Esophagus squamous epithelium (tissue), 5 donors: ENCODE results near the gene AKT2. TPM values are rescaled to one million over a fixed set of nuclear protein-coding genes. Genes with fewer than 3 reads are reported as not detected.
A peak's percentile ranks its signal among the peaks of the same experiment; 100 is the strongest.

ENCODE experiments used
- DNase-seq: peaks from one replicate; lab custom pipeline; 2025; lab: John Stamatoyannopoulos, UW
- H3K27ac ChIP-seq, 4 donors: fragments of 200-600 bp; sonication (generic); one replicate each; pipeline ENCODE4 v1.5.1; 2016 to 2019; ENCODE audit warnings: mild to moderate bottlenecking in 1 of 4
- H3K27me3 ChIP-seq, 4 donors: fragments of 200-600 bp; sonication (generic); 1 replicate in 3 of 4; 2 replicates in 1 of 4; pipeline versions ENCODE4 v1.5.1 to v1.6.0; 2017 to 2021; ENCODE audit warnings: antibody characterized with exemption in 1 of 4
- H3K36me3 ChIP-seq, 3 donors: fragments of 200-600 bp; sonication (generic); one replicate each; pipeline ENCODE4 v1.5.1; 2016 to 2019
- H3K4me1 ChIP-seq, 3 donors: fragments of 200-600 bp; sonication (generic); one replicate each; pipeline ENCODE4 v1.5.1; 2017 to 2019
- H3K4me3 ChIP-seq, 4 donors: fragments of 200-600 bp; sonication (generic); 1 replicate in 3 of 4; 2 replicates in 1 of 4; pipeline ENCODE4 v1.5.1; 2016 to 2019; ENCODE audit warnings: mild to moderate bottlenecking in 2 of 4, moderate library complexity in 1 of 4
- H3K9me3 ChIP-seq, 3 donors: fragments of 200-600 bp; sonication (generic); one replicate each; pipeline ENCODE4 v1.5.1; 2016 to 2019
- POLR2A ChIP-seq, 4 donors: fragments of 450-650 bp; IDR thresholded peaks; one replicate each; pipeline ENCODE4 v1.6.1; 2017; ENCODE audit warnings: antibody characterized with exemption in 4 of 4, mild to moderate bottlenecking in 4 of 4, moderate library complexity in 3 of 4
- WGBS, 2 donors: methylation state at CpG; one replicate each; pipeline ENCODE4 v1.1.5; 2018; 5-methylcytosine and 5-hydroxymethylcytosine counted together
- intact Hi-C: fragments of 100-400 bp; cut with DNase I; formaldehyde crosslinking; loops from one replicate; pipeline ENCODE4 v1.15.0; 2022
- total RNA-seq, 4 donors: library from RNA; depleted of rRNA; stranded (reverse); fragments of >200 nt; gene quantifications; one replicate each; pipeline ENCODE4 v1.1.0, GENCODE V29; 2016
- TF ChIP-seq, protein P1 (sequence below), 6 experiments: fragments of 450-650 bp in 4 of 6; fragments of 200-600 bp in 2 of 6; sonication (generic) in 2 of 6; IDR thresholded peaks; one replicate each; pipeline ENCODE4 v1.5.1; 2016 to 2019; ENCODE audit warnings: antibody characterized with exemption in 6 of 6, mild to moderate bottlenecking in 4 of 6, moderate library complexity in 4 of 6
- donor health status: DM: yes; HTN: yes; CAD: no.

AKT2 gene
- total RNA-seq, 4 donors from 2014 or later = 59.0 to 84.7 (median 69.0) TPM

DNA sequence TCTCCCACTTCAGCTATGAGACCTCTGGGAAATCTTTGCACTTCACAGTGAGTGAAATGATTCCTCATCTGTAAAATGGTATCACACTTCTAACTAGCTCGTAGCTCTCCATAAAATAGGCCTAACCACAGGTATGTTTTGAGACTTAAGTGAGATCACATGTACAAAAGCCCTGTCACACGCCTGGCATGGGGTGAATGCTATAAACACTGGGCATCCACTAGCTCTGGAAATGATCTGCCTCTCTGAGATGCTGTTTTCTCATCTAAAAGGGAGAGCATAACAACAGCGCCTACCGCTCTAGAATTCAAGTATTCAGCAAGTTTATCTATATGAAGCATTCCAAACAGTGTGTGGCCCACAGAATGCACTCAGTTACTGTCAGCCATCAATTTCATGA is 2.2 kb downstream of the AKT2 start:
- Histone ChIP-seq H3K27ac (peak overlapping the region in 3 of 4 donors; percentile 88 to 99 (median 96)), H3K4me3 (no peak overlapping the region), H3K27me3 (no peaks in the 10 kb centered on the region), H3K36me3 (peaks cover 0 to 12% (median 0%) of the 10 kb centered on the region in 3 donors), H3K4me1 (peaks cover 37 to 81% (median 64%) of the 10 kb centered on the region in 3 donors), H3K9me3 (no peaks in the 10 kb centered on the region)
- DNase-seq = no peak
- 65 to 66% methylated on average over 4 of the region's 4 CpGs for WGBS, 2 donors
- TF ChIP-seq, protein P1, sequence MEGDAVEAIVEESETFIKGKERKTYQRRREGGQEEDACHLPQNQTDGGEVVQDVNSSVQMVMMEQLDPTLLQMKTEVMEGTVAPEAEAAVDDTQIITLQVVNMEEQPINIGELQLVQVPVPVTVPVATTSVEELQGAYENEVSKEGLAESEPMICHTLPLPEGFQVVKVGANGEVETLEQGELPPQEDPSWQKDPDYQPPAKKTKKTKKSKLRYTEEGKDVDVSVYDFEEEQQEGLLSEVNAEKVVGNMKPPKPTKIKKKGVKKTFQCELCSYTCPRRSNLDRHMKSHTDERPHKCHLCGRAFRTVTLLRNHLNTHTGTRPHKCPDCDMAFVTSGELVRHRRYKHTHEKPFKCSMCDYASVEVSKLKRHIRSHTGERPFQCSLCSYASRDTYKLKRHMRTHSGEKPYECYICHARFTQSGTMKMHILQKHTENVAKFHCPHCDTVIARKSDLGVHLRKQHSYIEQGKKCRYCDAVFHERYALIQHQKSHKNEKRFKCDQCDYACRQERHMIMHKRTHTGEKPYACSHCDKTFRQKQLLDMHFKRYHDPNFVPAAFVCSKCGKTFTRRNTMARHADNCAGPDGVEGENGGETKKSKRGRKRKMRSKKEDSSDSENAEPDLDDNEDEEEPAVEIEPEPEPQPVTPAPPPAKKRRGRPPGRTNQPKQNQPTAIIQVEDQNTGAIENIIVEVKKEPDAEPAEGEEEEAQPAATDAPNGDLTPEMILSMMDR (IDR thresholded peaks at IDR 0.05) = no peak
- no peak for TF ChIP-seq POLR2A (IDR thresholded peaks at IDR 0.05)
- intact Hi-C loops = no loop called here

DNA sequence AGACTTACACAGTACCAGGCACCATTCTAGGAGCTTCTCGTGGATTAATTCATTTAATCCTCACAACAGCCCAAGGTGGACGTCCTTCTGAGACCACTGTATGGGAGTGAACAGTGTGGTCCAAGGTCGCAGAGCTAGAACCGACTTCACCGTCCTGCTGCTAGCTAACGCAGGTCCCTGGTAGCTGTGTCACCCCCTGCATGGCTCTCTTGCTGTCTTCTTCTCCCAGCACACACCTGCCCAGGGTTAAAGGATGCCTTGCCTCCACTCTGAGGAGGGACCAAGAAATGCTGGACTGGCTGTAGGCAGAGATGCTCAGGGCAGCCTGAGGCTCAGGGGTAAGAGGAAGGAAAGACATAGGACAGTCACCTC is 3.0 kb downstream of the AKT2 start:
- Histone ChIP-seq H3K4me3 (no peak overlapping the region), H3K36me3 (peaks cover 0 to 12% (median 0%) of the 10 kb centered on the region in 3 donors), H3K9me3 (no peaks in the 10 kb centered on the region), H3K4me1 (peaks cover 37 to 88% (median 70%) of the 10 kb centered on the region in 3 donors), H3K27me3 (no peaks in the 10 kb centered on the region), H3K27ac (peak overlapping the region in 1 of 4 donors; percentile 78)
- DNase-seq = no peak
- intact Hi-C loops = no loop called here
- 78 to 81% methylated on average over 2 to 6 of the region's 6 CpGs for WGBS, 2 donors
- TF ChIP-seq, protein P1 (IDR thresholded peaks at IDR 0.05) = no peak
- no peak for TF ChIP-seq POLR2A (IDR thresholded peaks at IDR 0.05)

DNA sequence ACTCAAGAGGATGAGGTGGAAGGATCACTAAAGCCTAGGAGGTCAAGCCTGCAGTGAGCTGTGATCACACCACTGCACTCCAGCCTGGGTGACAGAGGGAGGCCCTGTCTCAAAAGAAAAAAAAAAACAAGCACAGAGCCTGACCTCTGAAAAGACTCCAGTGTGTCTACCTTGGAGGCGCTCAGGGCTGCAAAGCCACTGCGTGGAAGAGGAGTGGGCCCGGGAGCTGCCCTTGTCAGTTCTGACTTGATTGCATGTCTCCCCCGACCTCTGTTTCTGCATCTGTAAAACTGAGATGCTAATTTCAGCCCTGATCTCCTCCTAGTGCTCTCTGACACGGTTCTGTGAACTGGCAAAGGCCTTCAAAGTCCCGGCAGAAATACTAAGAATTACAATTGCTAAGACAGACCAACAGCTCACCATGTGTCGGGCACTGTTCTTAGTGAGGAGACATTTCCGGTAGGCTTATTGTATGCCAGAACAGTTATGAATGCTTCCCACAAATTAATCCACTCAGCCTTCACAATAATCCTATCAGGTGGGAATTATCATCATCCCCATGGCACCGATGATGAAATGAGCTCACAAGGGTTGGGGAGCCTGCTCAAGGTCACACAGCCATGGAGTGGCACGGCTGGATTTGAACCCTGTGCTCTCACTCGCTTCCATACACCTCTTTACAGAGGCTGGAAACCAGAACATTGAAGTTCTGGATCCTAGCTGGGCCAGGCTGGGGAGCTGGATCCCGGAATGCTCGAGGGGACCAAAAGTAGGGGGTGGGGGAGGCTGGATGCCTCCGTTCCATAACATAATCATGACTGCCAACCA is 3.5 kb downstream of the AKT2 start:
- intact Hi-C loops = no loop called here
- Histone ChIP-seq H3K9me3 (no peaks in the 10 kb centered on the region), H3K4me3 (no peak overlapping the region), H3K4me1 (peaks cover 37 to 92% (median 70%) of the 10 kb centered on the region in 3 donors), H3K36me3 (peaks cover 0 to 12% (median 0%) of the 10 kb centered on the region in 3 donors), H3K27me3 (no peaks in the 10 kb centered on the region), H3K27ac (peak overlapping the region in 3 of 4 donors; percentile 61 to 78 (median 69))
- 67 to 68% methylated on average over 10 to 12 of the region's 14 CpGs for WGBS, 2 donors
- no peak for DNase-seq
- TF ChIP-seq POLR2A (IDR thresholded peaks at IDR 0.05) = no peak
- TF ChIP-seq, protein P1 (IDR thresholded peaks at IDR 0.05) = no peak

DNA sequence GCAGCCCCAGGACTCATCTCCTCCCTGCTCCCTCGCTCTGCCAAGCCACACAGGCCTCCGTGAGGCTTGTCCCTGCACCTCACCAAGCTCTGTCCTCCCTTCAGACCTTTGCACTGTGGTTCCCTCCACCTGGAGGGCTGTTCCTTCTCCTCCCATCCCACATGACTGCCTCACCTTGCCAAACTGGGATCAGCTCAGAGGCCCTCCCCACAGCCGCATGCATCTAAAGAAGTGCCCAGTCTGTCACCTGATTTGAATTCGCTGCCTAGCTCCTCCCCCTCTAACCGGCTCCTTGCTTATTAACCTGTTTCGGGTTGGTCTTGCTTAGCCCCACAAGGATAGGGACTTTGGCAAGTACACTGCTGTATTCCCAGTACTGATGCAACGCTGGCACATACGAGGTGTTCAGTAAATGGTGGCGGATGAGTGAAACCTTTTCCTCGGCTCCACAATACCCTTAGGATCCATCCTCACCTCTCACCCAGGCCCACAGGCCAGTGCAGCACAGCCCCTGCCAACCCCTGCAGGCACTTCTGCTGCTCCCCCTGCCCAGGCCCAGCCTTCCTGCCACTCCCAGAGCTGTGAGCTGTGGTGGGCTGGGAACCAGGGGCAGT is 4.4 kb downstream of the AKT2 start:
- Histone ChIP-seq H3K27me3 (no peaks in the 10 kb centered on the region), H3K4me1 (peaks cover 37 to 89% (median 65%) of the 10 kb centered on the region in 3 donors), H3K9me3 (no peaks in the 10 kb centered on the region), H3K27ac (peak overlapping the region; percentile 61 to 78 (median 73)), H3K4me3 (peak overlapping the region in 1 of 4 donors; percentile 15), H3K36me3 (peaks cover 0 to 12% (median 0%) of the 10 kb centered on the region in 3 donors)
- TF ChIP-seq, protein P1 (IDR thresholded peaks at IDR 0.05) = no peak
- TF ChIP-seq POLR2A (IDR thresholded peaks at IDR 0.05) = no peak
- intact Hi-C loops = no loop called here
- DNase-seq = no peak
- 37 to 44% methylated on average over 9 to 10 of the region's 10 CpGs for WGBS, 2 donors
